PC-3 (cell line): ENCODE results near the gene TSPEAR. TPM values are rescaled to one million over a fixed set of nuclear protein-coding genes. Genes with fewer than 3 reads are reported as not detected.
"Not testable (repeated sequence)": the region's sequence is repeated elsewhere in the genome, so short reads cannot be mapped to it uniquely, and the experiment has no call there.

ENCODE experiments used
- ATAC-seq: fragments of 200-7000 bp; cut with Tn5 transposase; 2 replicates; pipeline ENCODE4 v1.9.1; 2020; ENCODE audit warnings: mild to moderate bottlenecking, moderate library complexity
- BruUV-seq: library from RNA; stranded (reverse); fragments of 400-500 nt; replicated peaks from 2 replicates; lab custom pipeline; 2021; lab: Mats Ljungman, UMichigan
- CTCF ChIA-PET: fragments of 300-600 bp; sonication (Branson Sonifier 250); formaldehyde crosslinking; loops from one replicate; lab custom pipeline; 2022; ENCODE audit warnings: antibody characterized with exemption; lab: Charles Lee
- POLR2A ChIA-PET: fragments of 300-600 bp; sonication (Branson Sonifier 250); formaldehyde crosslinking; loops from one replicate; lab custom pipeline; 2022; ENCODE audit warnings: antibody characterized with exemption; ENCODE audit not compliant: unreplicated experiment; lab: Charles Lee
- DNase-seq: peaks from one replicate; pipeline ENCODE4 v3.0.0-alpha.2; 2015
- H2AFZ ChIP-seq: fragments of 300-600 bp; sonication (generic); 2 replicates; pipeline ENCODE4 v1.6.0; 2016; ENCODE audit warnings: antibody characterized with exemption, low read length
- H3F3A ChIP-seq: fragments of 300-600 bp; sonication (generic); one replicate; pipeline ENCODE4 v1.6.0; 2017; ENCODE audit warnings: antibody characterized with exemption, low read length, control low read depth, mild to moderate bottlenecking; ENCODE audit not compliant: unreplicated experiment
- H3K27ac ChIP-seq: fragments of 300-600 bp; sonication (generic); 2 replicates; pipeline ENCODE4 v1.5.1; 2016; ENCODE audit warnings: mild to moderate bottlenecking, low read length
- H3K27me3 ChIP-seq: fragments of 300-600 bp; sonication (generic); 2 replicates; pipeline ENCODE4 v1.6.1; 2016; ENCODE audit warnings: low read length, mixed read lengths
- H3K36me3 ChIP-seq: fragments of 300-600 bp; sonication (generic); 2 replicates; pipeline ENCODE4 v1.6.1; 2016; ENCODE audit warnings: low read depth, mixed run types, low read length, mixed read lengths
- H3K4me1 ChIP-seq: fragments of 300-600 bp; sonication (generic); 2 replicates; pipeline ENCODE4 v1.5.1; 2016; ENCODE audit warnings: low read length; ENCODE audit not compliant: insufficient read depth
- H3K4me2 ChIP-seq: fragments of 300-600 bp; sonication (generic); 2 replicates; pipeline ENCODE4 v1.6.0; 2016; ENCODE audit warnings: low read length
- H3K4me3 ChIP-seq: fragments of 300-600 bp; sonication (generic); 2 replicates; pipeline ENCODE4 v1.5.1; 2016; ENCODE audit warnings: mild to moderate bottlenecking, low read length, mixed read lengths
- H3K79me2 ChIP-seq: fragments of 300-600 bp; sonication (generic); 2 replicates; pipeline ENCODE4 v1.6.1; 2017; ENCODE audit warnings: low read length, mixed read lengths
- H3K9ac ChIP-seq: fragments of 300-600 bp; sonication (generic); 2 replicates; pipeline ENCODE4 v1.6.0; 2016; ENCODE audit warnings: mild to moderate bottlenecking, low read length
- H3K9me2 ChIP-seq: fragments of 300-600 bp; sonication (generic); replicated peaks from 2 replicates; pipeline ENCODE4 v1.6.1; 2016; ENCODE audit warnings: mixed run types, low read length, mixed read lengths
- H3K9me3 ChIP-seq: fragments of 300-600 bp; sonication (generic); 2 replicates; pipeline ENCODE4 v1.6.1; 2016; ENCODE audit warnings: low read length, mixed read lengths
- H4K20me1 ChIP-seq: fragments of 300-600 bp; sonication (generic); 2 replicates; pipeline ENCODE4 v1.6.1; 2016; ENCODE audit warnings: low read length, mixed read lengths
- EZH2 ChIP-seq: fragments of 300-600 bp; sonication (generic); IDR thresholded peaks from one replicate; pipeline ENCODE4 v1.6.1; 2017; ENCODE audit warnings: antibody characterized with exemption, mild to moderate bottlenecking, low read length; ENCODE audit not compliant: unreplicated experiment
- EZH2phosphoT487 ChIP-seq: fragments of 300-600 bp; sonication (generic); IDR thresholded peaks from 2 replicates; pipeline ENCODE4 v1.6.1; 2018; ENCODE audit warnings: mild to moderate bottlenecking, antibody characterized with exemption, low read length, borderline replicate concordance
- intact Hi-C: fragments of 100-400 bp; cut with micrococcal nuclease; formaldehyde crosslinking; loops from 2 replicates; pipeline ENCODE4 v1.9.0; 2023
- total RNA-seq: library from RNA; depleted of rRNA; stranded (reverse); fragments of >200 nt; gene quantifications from 2 replicates; pipeline ENCODE4 v1.2.3, GENCODE V29; 2014
- TF ChIP-seq, protein P1 (sequence below): fragments of 300-600 bp; sonication (generic); conservative IDR thresholded peaks from 2 replicates; pipeline ENCODE4 v1.5.1; 2017; ENCODE audit warnings: antibody characterized with exemption, low read depth, mild to moderate bottlenecking, low read length

The TSPEAR gene
- total RNA-seq, 1 experiment from 2014 or later = 2.1 TPM

GRCh38 chr21:44612669-44613229 lies 98.6 kb downstream of the TSPEAR start:
- H2AFZ ChIP-seq = no peak overlapping the region
- POLR2A ChIA-PET = no interaction called here
- H3K27me3 ChIP-seq = no peaks in the 10 kb centered on the region
- 0 out of 2 replicates have a peak, but pooled peaks cover 3% of the 10 kb centered on the region for H3K9me3 ChIP-seq
- H3F3A ChIP-seq = no peaks in the 10 kb centered on the region
- TF ChIP-seq EZH2phosphoT487 (no peak), EZH2 (no peak)
- TF ChIP-seq, protein P1, sequence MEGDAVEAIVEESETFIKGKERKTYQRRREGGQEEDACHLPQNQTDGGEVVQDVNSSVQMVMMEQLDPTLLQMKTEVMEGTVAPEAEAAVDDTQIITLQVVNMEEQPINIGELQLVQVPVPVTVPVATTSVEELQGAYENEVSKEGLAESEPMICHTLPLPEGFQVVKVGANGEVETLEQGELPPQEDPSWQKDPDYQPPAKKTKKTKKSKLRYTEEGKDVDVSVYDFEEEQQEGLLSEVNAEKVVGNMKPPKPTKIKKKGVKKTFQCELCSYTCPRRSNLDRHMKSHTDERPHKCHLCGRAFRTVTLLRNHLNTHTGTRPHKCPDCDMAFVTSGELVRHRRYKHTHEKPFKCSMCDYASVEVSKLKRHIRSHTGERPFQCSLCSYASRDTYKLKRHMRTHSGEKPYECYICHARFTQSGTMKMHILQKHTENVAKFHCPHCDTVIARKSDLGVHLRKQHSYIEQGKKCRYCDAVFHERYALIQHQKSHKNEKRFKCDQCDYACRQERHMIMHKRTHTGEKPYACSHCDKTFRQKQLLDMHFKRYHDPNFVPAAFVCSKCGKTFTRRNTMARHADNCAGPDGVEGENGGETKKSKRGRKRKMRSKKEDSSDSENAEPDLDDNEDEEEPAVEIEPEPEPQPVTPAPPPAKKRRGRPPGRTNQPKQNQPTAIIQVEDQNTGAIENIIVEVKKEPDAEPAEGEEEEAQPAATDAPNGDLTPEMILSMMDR = no peak
- intact Hi-C loops = no loop called here
- H3K36me3 ChIP-seq = no peaks in the 10 kb centered on the region
- no peaks in the 10 kb centered on the region for H3K4me1 ChIP-seq
- DNase-seq = no peak
- H3K9ac ChIP-seq = no peak overlapping the region
- H3K79me2 ChIP-seq = no peaks in the 10 kb centered on the region
- no TSS peak for BruUV-seq
- ATAC-seq = no peak
- no peak overlapping the region for H3K27ac ChIP-seq
- CTCF ChIA-PET = no interaction called here
- no peak overlapping the region for H3K4me2 ChIP-seq
- no peak overlapping the region for H3K4me3 ChIP-seq
- H3K9me2 ChIP-seq = no peaks in the 10 kb centered on the region
- H4K20me1 ChIP-seq = no peaks in the 10 kb centered on the region

- Histone ChIP-seq H3K9ac (no peak within 1 kb of the TSS), H3K9me3 (0 out of 2 replicates have a peak, but pooled peaks cover 3% of the 10 kb centered on the region), H3K79me2 (no peaks in the 10 kb centered on the region), H3F3A (no peaks in the 10 kb centered on the region), H3K27ac (no peak within 1 kb of the TSS), H3K4me3 (no peak within 1 kb of the TSS), H3K9me2 (no peaks in the 10 kb centered on the region), H4K20me1 (no peaks in the 10 kb centered on the region), H3K4me1 (no peaks in the 10 kb centered on the region), H3K4me2 (no peak within 1 kb of the TSS), H3K27me3 (no peaks in the 10 kb centered on the region), H2AFZ (no peak within 1 kb of the TSS), H3K36me3 (no peaks in the 10 kb centered on the region)
- BruUV-seq = no TSS peak
- ChIA-PET CTCF (no interaction called here), POLR2A (no interaction called here)
- TF ChIP-seq, protein P1 = no peak
- TF ChIP-seq EZH2 (no peak), EZH2phosphoT487 (no peak)
- no peak for ATAC-seq
- no peak for DNase-seq
- intact Hi-C loops = no loop called here
Measured at GRCh38 chr21:44612029-44612486, 99.3 kb downstream of the TSPEAR start, which contains the start of gene KRTAP10-8. TSS of gene KRTAP10-8 (plus strand) at chr21:44612079. CDS start at chr21:44612101, 22 bp downstream.

DNA sequence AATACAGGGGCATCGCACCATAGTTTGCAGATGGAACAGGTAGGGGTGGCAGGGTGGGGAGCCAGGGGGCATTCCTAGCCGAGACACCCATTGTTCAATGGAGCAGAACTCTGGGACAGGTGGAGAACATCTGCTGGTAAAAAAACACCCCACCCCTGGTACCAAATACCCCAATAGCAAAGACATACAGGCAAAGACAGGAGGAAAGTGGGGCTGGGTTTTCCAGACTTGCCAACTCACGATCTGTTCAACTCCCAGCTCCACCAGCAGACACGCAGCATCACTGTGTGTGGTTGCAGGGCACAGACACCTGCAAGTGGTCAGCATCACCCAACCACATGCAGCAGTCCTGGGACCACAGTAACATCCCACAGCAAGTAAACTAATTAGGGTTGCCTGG lies 99.8 kb downstream of the TSPEAR start:
- Histone ChIP-seq H3K36me3 (no peaks in the 10 kb centered on the region), H3K9ac (no peak overlapping the region), H4K20me1 (no peaks in the 10 kb centered on the region), H3K27me3 (no peaks in the 10 kb centered on the region), H3K4me1 (no peaks in the 10 kb centered on the region), H2AFZ (no peak overlapping the region), H3K4me3 (no peak overlapping the region), H3K9me3 (0 out of 2 replicates have a peak, but pooled peaks cover 3% of the 10 kb centered on the region), H3K9me2 (no peaks in the 10 kb centered on the region), H3K27ac (no peak overlapping the region), H3F3A (no peaks in the 10 kb centered on the region), H3K79me2 (no peaks in the 10 kb centered on the region), H3K4me2 (no peak overlapping the region)
- ChIA-PET POLR2A (no interaction called here), CTCF (no interaction called here)
- no peak for TF ChIP-seq EZH2phosphoT487
- no peak for TF ChIP-seq EZH2
- TF ChIP-seq, protein P1 = no peak
- no peak for ATAC-seq
- intact Hi-C loops = no loop called here
- no peak for DNase-seq
- no TSS peak for BruUV-seq

DNA sequence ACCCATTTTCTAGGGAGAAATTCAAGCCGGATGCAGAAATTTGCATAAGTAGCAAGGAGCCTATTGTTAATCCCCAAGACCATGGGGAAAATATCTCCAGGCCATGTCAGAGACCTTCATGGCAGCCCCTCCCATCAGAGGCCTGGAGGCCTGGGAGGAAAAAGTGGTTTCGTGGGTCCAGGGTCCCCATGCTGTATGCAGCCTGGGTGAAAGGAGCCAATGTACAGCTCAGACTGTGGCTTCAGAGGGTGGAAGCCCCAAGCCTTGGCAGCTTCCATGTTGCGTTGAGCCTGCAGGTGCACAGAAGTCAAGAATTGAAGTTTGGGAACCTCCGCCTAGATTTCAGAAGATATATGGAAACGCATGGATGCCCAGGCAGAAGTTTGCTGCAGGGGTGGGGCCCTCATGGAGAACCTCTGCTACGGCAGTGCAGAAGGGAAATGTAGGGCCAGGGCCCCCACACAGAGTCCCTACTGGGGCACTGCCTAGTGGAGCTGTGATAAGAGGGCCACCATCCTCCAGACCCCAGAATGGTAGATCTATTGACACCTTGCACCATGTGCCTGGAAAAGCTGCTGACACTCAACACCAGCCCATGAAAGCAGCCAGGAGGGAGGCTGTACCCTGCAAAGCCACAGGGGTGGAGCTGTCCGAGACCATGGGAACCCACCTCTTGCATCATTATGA lies 101.1 kb downstream of the TSPEAR start:
- BruUV-seq, CTCF ChIA-PET: not testable (repeated sequence)

More for the DNA sequence above, 101.1 kb downstream of the TSPEAR start:
- H3F3A ChIP-seq, H3K27me3 ChIP-seq, H3K9ac ChIP-seq, H3K9me3 ChIP-seq, POLR2A ChIA-PET, ATAC-seq, H3K27ac ChIP-seq, H3K79me2 ChIP-seq, H3K9me2 ChIP-seq, H4K20me1 ChIP-seq, H3K4me3 ChIP-seq, H3K4me2 ChIP-seq, H3K36me3 ChIP-seq, H3K4me1 ChIP-seq, intact Hi-C loops, H2AFZ ChIP-seq, DNase-seq: not testable (repeated sequence)
